H7 (cell line): ENCODE data around the gene TMUB1. TPM values are rescaled to one million over a fixed set of nuclear protein-coding genes. Genes with fewer than 3 reads are reported as not detected.

Experiments used
- DNase-seq: peaks from one replicate; pipeline ENCODE4 v3.0.0; 2012
- H3K27me3 ChIP-seq: 2 replicates; pipeline ENCODE4 v1.6.0; 2011; ENCODE audit warnings: mild to moderate bottlenecking, low read length; ENCODE audit not compliant: control insufficient read depth, insufficient read depth
- H3K36me3 ChIP-seq: replicated peaks from 2 replicates; pipeline ENCODE4 v1.5.1; 2011; ENCODE audit warnings: low read length; ENCODE audit not compliant: control insufficient read depth, insufficient read depth
- H3K4me3 ChIP-seq: 2 replicates; pipeline ENCODE4 v1.5.1; 2011; ENCODE audit warnings: low read depth, mild to moderate bottlenecking, control low read depth, low read length, moderate library complexity; ENCODE audit not compliant: insufficient read depth
- total RNA-seq: library from RNA; depleted of rRNA; stranded (reverse); fragments of >200 nt; shearing (Covaris generic); gene quantifications from 2 replicates; pipeline ENCODE4 v1.2.3, GENCODE V29; 2014

TMUB1 gene
- total RNA-seq, 1 experiment from 2014 or later = 73.4 TPM

- H3K36me3 ChIP-seq = no peaks in the 10 kb centered on the region
- peak; percentile 76 for DNase-seq
- peak overlapping the region; percentile 90 for H3K4me3 ChIP-seq
- H3K27me3 ChIP-seq = peaks cover 17% of the 10 kb centered on the region; the same call in 1 of the 2 replicates
Observed at GRCh38 chr7:151088019-151088855, 4.9 kb upstream of the TMUB1 start.

- Histone ChIP-seq H3K27me3 (peaks cover 17% of the 10 kb centered on the region; the same call in 1 of the 2 replicates), H3K36me3 (no peaks in the 10 kb centered on the region), H3K4me3 (peak overlapping the region; percentile 90)
- DNase-seq = peak; percentile 83
Observed at GRCh38 chr7:151087245-151088018, 4.1 kb upstream of the TMUB1 start.

GRCh38 chr7:151086802-151087244 lies 3.5 kb upstream of the TMUB1 start:
- peak; percentile 79 for DNase-seq
- Histone ChIP-seq H3K27me3 (peaks cover 17% of the 10 kb centered on the region; the same call in 1 of the 2 replicates), H3K4me3 (peak overlapping the region; percentile 90), H3K36me3 (no peaks in the 10 kb centered on the region)

GRCh38 chr7:151085691-151086620 lies 2.7 kb upstream of the TMUB1 start, which contains the start of gene AGAP3:
Gene AGAP3 (plus strand): TSS chr7:151086475. CDS start chr7:151086742, 267 bp downstream.
- Histone ChIP-seq H3K27me3 (peaks cover 17% of the 10 kb centered on the region; the same call in 1 of the 2 replicates), H3K4me3 (peak within 1 kb of the TSS; percentile 90), H3K36me3 (no peaks in the 10 kb centered on the region)
- DNase-seq = peak; percentile 99

- peak overlapping the region; percentile 78; the same call in 1 of the 2 replicates for H3K4me3 ChIP-seq
Observed at GRCh38 chr7:151085329-151085690, 2.0 kb upstream of the TMUB1 start.

GRCh38 chr7:151083824-151084160 lies 499 bp upstream of the TMUB1 start:
- H3K36me3 ChIP-seq = no peaks in the 10 kb centered on the region; the same call in 1 of the 2 replicates
- H3K4me3 ChIP-seq = peak overlapping the region; percentile 73
- peaks cover 17% of the 10 kb centered on the region; the same call in 1 of the 2 replicates for H3K27me3 ChIP-seq
- DNase-seq = peak; percentile 63

More at GRCh38 chr7:151085329-151085690, 2.0 kb upstream of the TMUB1 start:
- H3K27me3 ChIP-seq = peaks cover 17% of the 10 kb centered on the region; the same call in 1 of the 2 replicates
- H3K36me3 ChIP-seq = no peaks in the 10 kb centered on the region
- no peak for DNase-seq

GRCh38 chr7:151082141-151083070 lies 887 bp downstream of the TMUB1 start:
- peaks cover 10% of the 10 kb centered on the region; the same call in 1 of the 2 replicates for H3K27me3 ChIP-seq
- DNase-seq = peak; percentile 52
- H3K36me3 ChIP-seq = no peaks in the 10 kb centered on the region; the same call in 1 of the 2 replicates
- peak overlapping the region; percentile 73 for H3K4me3 ChIP-seq

- Histone ChIP-seq H3K4me3 (peak overlapping the region; percentile 95), H3K36me3 (no peaks in the 10 kb centered on the region; the same call in 1 of the 2 replicates), H3K27me3 (peaks cover 5% of the 10 kb centered on the region; the same call in 1 of the 2 replicates)
- DNase-seq = peak; percentile 86
Observed at GRCh38 chr7:151081170-151082101, 1.9 kb downstream of the TMUB1 start.

- DNase-seq = peak; percentile 98
- Histone ChIP-seq H3K4me3 (peak within 1 kb of the TSS; percentile 95), H3K36me3 (no peaks in the 10 kb centered on the region; the same call in 1 of the 2 replicates), H3K27me3 (peaks cover 5% of the 10 kb centered on the region; the same call in 1 of the 2 replicates)
Observed at GRCh38 chr7:151080522-151081169, 2.6 kb downstream of the TMUB1 start, which contains the start of gene FASTK. Gene FASTK (minus strand): TSS chr7:151080809. CDS start chr7:151080766, 43 bp downstream.

- no peaks in the 10 kb centered on the region; the same call in 1 of the 2 replicates for H3K36me3 ChIP-seq
- H3K4me3 ChIP-seq = peak overlapping the region; percentile 95
- peaks cover 5% of the 10 kb centered on the region; the same call in 1 of the 2 replicates for H3K27me3 ChIP-seq
- peak; percentile 76 for DNase-seq
Observed at GRCh38 chr7:151080067-151080521, 3.2 kb downstream of the TMUB1 start.

GRCh38 chr7:151079199-151079910 lies 3.9 kb downstream of the TMUB1 start:
- H3K4me3 ChIP-seq = peak overlapping the region; percentile 95
- peaks cover 2% of the 10 kb centered on the region; the same call in 1 of the 2 replicates for H3K27me3 ChIP-seq
- DNase-seq = no peak
- peaks cover 2% of the 10 kb centered on the region for H3K36me3 ChIP-seq
